Vagina (tissue), 2 donors: ENCODE results near the gene TP53I13. TPM values are rescaled to one million over a fixed set of nuclear protein-coding genes. Genes with fewer than 3 reads are reported as not detected.

ENCODE experiments used
- DNase-seq, 2 donors: peaks; one replicate each; pipeline ENCODE4 v3.0.0-alpha.2; 2017; ENCODE audit errors: extremely low spot score in 2 of 2
- H3K27ac ChIP-seq: fragments of 200-600 bp; sonication (generic); one replicate; pipeline ENCODE4 v1.5.1; 2019
- H3K27me3 ChIP-seq: fragments of 200-600 bp; sonication (generic); one replicate; pipeline ENCODE4 v1.5.1; 2019
- H3K36me3 ChIP-seq, 2 donors: fragments of 200-600 bp; sonication (generic); one replicate each; pipeline ENCODE4 v1.5.1; 2017 to 2019
- H3K4me1 ChIP-seq: fragments of 200-600 bp; sonication (generic); one replicate; pipeline ENCODE4 v1.5.1; 2019
- H3K4me3 ChIP-seq, 2 donors: fragments of 200-600 bp; sonication (generic); 1 replicate in 1 of 2; 2 replicates in 1 of 2; pipeline ENCODE4 v1.5.1; 2016 to 2019
- H3K9me3 ChIP-seq: fragments of 200-600 bp; sonication (generic); one replicate; pipeline ENCODE4 v1.5.1; 2019
- CTCF ChIP-seq, 3 experiments: fragments of 450-650 bp in 2 of 3; fragments of 200-600 bp in 1 of 3; sonication (generic) in 1 of 3; IDR thresholded peaks; one replicate each; pipeline ENCODE4 v1.5.1; 2017 to 2019; ENCODE audit warnings: antibody characterized with exemption in 3 of 3, mild to moderate bottlenecking in 2 of 3, moderate library complexity in 2 of 3
- POLR2A ChIP-seq, 2 donors: fragments of 450-650 bp; IDR thresholded peaks; one replicate each; pipeline ENCODE4 v1.6.1; 2017; ENCODE audit warnings: antibody characterized with exemption in 2 of 2, mild to moderate bottlenecking in 2 of 2, moderate library complexity in 2 of 2
- POLR2AphosphoS5 ChIP-seq, 2 donors: sonication (generic); formaldehyde crosslinking; IDR thresholded peaks; one replicate each; pipeline ENCODE4 v1.9.0; 2017; ENCODE audit warnings: antibody characterized with exemption in 2 of 2, mild to moderate bottlenecking in 2 of 2, low read depth in 1 of 2; ENCODE audit not compliant: insufficient read depth in 1 of 2
- intact Hi-C: fragments of 100-400 bp; cut with DNase I; formaldehyde crosslinking; loops from one replicate; pipeline ENCODE4 v1.15.1; 2023
- total RNA-seq: library from RNA; depleted of rRNA; stranded (reverse); fragments of >200 nt; gene quantifications from one replicate; pipeline ENCODE4 v1.2.3, GENCODE V29; 2016

The TP53I13 gene
- total RNA-seq, 1 donor from 2014 or later = 61.1 TPM

DNA sequence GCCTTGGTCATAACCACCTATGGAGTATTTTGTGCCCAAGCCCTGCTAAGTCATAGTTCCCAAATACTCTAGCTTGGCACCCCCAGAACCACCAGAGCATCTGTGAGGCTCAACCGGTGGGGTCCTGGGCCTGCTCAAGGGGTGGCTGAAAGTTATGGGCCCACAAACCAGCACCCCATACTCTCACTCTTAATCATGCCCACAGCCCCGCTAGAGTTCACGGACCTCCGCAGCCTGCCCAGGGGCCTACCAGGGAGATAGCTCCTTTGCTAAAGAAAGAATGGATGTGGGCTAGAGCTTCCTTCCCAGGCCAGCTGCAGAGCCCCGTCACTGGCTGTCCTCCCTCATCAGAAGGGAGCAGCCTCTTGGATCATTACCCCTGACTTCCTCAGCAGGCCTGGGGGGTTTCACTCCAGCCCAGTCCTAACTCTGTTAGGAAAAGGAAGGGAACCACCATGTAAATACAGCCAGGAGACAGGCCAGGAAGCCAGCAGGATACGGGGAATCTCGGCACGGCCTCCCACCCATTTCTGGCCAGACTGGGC lies 19.6 kb downstream of the TP53I13 start:
- peak overlapping the region; percentile 83 to 94 for H3K4me3 ChIP-seq
- intact Hi-C loops = loop anchor here (10.0 kb wide), 1 partner anchor 347 kb away; the partner anchor contains the start of gene SSH2
- H3K4me1 ChIP-seq = peaks cover 73% of the 10 kb centered on the region
- no peak for DNase-seq
- H3K36me3 ChIP-seq = no peaks in the 10 kb centered on the region
- TF ChIP-seq POLR2A (IDR thresholded peaks at IDR 0.05) (no peak), POLR2AphosphoS5 (IDR thresholded peaks at IDR 0.05; ENCODE audit: insufficient read depth in 1 of 2, low read depth in 1 of 2) (no peak), CTCF (IDR thresholded peaks at IDR 0.05) (no peak)
- H3K27me3 ChIP-seq = no peaks in the 10 kb centered on the region
- peak overlapping the region; percentile 80 for H3K27ac ChIP-seq
- H3K9me3 ChIP-seq = no peaks in the 10 kb centered on the region

DNA sequence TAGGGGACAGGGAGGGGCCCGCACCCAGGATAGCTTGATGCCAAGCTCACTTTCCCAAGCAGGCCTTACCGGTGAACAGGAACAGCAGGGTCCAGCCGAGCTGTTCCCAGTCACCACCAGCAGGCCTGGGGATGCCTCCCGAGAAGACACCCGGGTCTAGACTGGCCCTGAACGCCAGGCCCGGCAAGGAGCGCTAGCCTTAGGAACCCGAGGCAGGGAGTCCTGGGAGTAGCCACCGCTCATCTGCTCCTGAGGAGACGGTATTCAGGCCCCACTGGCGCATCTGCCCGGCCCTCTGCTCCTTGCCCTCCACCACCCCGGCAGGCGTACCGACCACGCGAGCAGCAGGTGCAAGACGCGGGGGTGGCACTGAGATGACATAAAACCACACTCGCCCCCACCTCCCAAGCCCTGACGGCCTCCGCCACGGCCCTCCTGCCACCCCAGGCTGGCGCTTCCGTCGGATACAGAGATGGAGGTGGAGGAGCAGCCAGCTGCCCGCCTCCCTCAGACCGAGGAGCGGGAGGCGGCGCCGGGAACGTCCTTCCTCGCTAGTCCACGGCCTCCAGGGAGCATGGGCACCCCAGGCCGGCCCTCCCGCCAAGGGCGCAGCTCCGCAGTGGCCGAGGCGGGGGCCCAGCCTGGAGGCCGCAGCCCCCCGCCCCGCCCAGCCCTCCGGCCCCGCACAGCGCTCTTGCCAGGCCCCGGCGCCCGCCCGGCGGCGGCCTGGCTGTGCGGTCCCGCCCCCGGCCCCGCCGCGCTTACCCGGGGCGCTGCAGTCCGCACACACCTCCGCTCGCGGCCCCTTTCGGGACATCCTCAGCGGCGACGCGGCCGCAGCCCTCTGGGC lies 20.3 kb downstream of the TP53I13 start:
- Histone ChIP-seq H3K4me3 (peak overlapping the region; percentile 83 to 94), H3K9me3 (no peaks in the 10 kb centered on the region), H3K27ac (peak overlapping the region; percentile 80), H3K4me1 (peaks cover 69% of the 10 kb centered on the region), H3K27me3 (no peaks in the 10 kb centered on the region), H3K36me3 (no peaks in the 10 kb centered on the region)
- DNase-seq = no peak
- TF ChIP-seq POLR2A (IDR thresholded peaks at IDR 0.05) (no peak), POLR2AphosphoS5 (IDR thresholded peaks at IDR 0.05; ENCODE audit: insufficient read depth in 1 of 2, low read depth in 1 of 2) (peak in 1 of 2 donors; percentile 23), CTCF (IDR thresholded peaks at IDR 0.05) (no peak)
- intact Hi-C loops = loop anchor here (10.0 kb wide), 1 partner anchor 346 kb away; the partner anchor contains the start of gene SSH2

GRCh38 chr17:29589524-29590410 lies 21.3 kb downstream of the TP53I13 start, which contains the start of gene GIT1:
GIT1 (minus strand) TSS chr17:29589648; CDS start chr17:29589378, 270 bp downstream.
- no peak for DNase-seq
- Histone ChIP-seq H3K27me3 (no peaks in the 10 kb centered on the region), H3K4me3 (peak within 1 kb of the TSS; percentile 83 to 94), H3K27ac (peak within 1 kb of the TSS; percentile 93), H3K4me1 (peaks cover 70% of the 10 kb centered on the region), H3K9me3 (no peaks in the 10 kb centered on the region), H3K36me3 (no peaks in the 10 kb centered on the region)
- TF ChIP-seq POLR2A (IDR thresholded peaks at IDR 0.05) (peak in 1 of 2 donors; percentile 79), POLR2AphosphoS5 (IDR thresholded peaks at IDR 0.05; ENCODE audit: insufficient read depth in 1 of 2, low read depth in 1 of 2) (no peak)
- intact Hi-C loops = loop anchor here (10.0 kb wide), 1 partner anchor 345 kb away; the partner anchor contains the start of gene SSH2

DNA sequence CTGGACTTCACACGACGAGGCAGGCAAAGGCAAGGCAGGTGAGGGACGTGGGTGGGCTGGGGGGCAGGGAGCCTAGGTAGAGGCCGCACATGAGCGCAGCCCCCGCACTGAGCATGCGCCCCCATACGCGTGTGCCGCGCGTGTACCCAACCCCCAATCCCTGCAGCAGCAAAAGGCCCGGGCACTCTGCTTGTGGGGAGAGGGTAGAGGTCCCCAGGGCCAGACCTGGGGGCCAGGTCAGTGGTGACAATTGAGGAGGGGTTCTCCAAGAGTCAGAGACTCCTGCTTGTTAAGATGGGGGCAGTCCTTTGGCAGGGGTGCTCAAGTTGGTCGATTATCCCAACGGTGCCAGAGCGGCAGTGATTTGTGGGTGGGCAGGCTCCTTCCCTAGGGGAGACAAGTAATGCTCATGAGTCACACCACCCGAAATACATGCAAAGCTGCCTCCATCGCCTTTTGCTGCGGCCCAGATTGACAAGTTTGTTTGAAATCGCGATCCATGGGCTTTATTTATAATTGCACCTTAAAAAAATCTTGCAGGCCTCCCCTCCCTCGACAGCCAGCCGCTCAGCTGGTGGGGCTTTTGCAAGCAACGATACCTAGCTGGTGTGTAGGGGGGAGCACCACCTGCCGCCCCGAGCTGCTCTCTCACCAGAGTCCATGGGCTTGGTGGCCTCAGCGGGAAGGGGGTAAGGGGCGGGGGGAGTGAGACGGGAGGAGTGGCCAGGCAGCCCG lies 22.1 kb downstream of the TP53I13 start:
- Histone ChIP-seq H3K27me3 (no peaks in the 10 kb centered on the region), H3K9me3 (no peaks in the 10 kb centered on the region), H3K4me3 (peak overlapping the region; percentile 54 to 94), H3K36me3 (no peaks in the 10 kb centered on the region), H3K27ac (peak overlapping the region; percentile 93), H3K4me1 (peaks cover 72% of the 10 kb centered on the region)
- DNase-seq = no peak
- no peak for TF ChIP-seq POLR2A (IDR thresholded peaks at IDR 0.05)
- intact Hi-C loops = no loop called here

- Histone ChIP-seq H3K36me3 (no peaks in the 10 kb centered on the region), H3K4me3 (peak overlapping the region; percentile 32 to 94), H3K9me3 (no peaks in the 10 kb centered on the region), H3K27ac (peak overlapping the region; percentile 93), H3K27me3 (no peaks in the 10 kb centered on the region), H3K4me1 (peaks cover 77% of the 10 kb centered on the region)
- intact Hi-C loops = no loop called here
- no peak for DNase-seq
- TF ChIP-seq POLR2A (IDR thresholded peaks at IDR 0.05) = peak in 1 of 2 donors; percentile 16
- TF ChIP-seq CTCF (IDR thresholded peaks at IDR 0.05) = no peak
Measured at GRCh38 chr17:29591146-29591736, 22.7 kb downstream of the TP53I13 start.
